ENCODE results near the gene PRXL2C.

The PRXL2C gene

DNA sequence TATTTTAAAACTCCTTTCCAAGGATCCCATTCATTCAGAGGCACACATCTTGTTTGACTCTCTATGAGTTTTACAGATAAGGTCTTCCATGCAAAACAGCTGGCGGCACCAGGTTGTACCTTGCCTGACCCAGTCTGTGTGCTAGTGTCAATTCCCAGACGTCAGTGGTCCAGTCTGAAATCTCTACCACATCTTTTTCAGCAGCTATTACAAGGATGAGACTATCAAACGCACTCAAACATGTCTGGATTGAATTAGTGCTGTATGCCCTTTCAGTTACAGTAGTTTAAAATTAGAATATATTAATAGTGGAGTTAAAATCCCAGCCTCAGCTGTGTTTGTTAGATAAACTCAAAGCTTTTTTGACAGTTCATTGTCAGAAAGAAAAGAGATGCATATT is 47.1 kb downstream of the PRXL2C start:
- no peak overlapping the region for H3K9ac ChIP-seq (ENCODE audit: low read length)
- no peaks in the 10 kb centered on the region for H3K36me3 ChIP-seq (replicated peaks; ENCODE audit: low read depth, low read length)
- no peak for TF ChIP-seq EZH2phosphoT487 (IDR thresholded peaks at IDR 0.05; ENCODE audit: low read depth)
- TF ChIP-seq, protein P1, sequence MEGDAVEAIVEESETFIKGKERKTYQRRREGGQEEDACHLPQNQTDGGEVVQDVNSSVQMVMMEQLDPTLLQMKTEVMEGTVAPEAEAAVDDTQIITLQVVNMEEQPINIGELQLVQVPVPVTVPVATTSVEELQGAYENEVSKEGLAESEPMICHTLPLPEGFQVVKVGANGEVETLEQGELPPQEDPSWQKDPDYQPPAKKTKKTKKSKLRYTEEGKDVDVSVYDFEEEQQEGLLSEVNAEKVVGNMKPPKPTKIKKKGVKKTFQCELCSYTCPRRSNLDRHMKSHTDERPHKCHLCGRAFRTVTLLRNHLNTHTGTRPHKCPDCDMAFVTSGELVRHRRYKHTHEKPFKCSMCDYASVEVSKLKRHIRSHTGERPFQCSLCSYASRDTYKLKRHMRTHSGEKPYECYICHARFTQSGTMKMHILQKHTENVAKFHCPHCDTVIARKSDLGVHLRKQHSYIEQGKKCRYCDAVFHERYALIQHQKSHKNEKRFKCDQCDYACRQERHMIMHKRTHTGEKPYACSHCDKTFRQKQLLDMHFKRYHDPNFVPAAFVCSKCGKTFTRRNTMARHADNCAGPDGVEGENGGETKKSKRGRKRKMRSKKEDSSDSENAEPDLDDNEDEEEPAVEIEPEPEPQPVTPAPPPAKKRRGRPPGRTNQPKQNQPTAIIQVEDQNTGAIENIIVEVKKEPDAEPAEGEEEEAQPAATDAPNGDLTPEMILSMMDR (IDR thresholded peaks at IDR 0.05; ENCODE audit: low read depth, low read length), result no peak
- H4K20me1 ChIP-seq (ENCODE audit: insufficient read depth, low read length), result no peaks in the 10 kb centered on the region
- H3K9me3 ChIP-seq (ENCODE audit: insufficient read depth, low read length), result no peaks in the 10 kb centered on the region
- H3K4me1 ChIP-seq (ENCODE audit: low read length), result no peaks in the 10 kb centered on the region
- no peaks in the 10 kb centered on the region for H3K79me2 ChIP-seq (ENCODE audit: low read length)
- no peak overlapping the region for H2AFZ ChIP-seq (ENCODE audit: low read depth, low read length)
- H3K4me2 ChIP-seq (ENCODE audit: low read length), result no peak overlapping the region
- H3K27me3 ChIP-seq (ENCODE audit: low read depth, low read length), result peaks cover 29% of the 10 kb centered on the region
- H3K27ac ChIP-seq (ENCODE audit: low read length), result no peak overlapping the region
- no peak overlapping the region for H3K4me3 ChIP-seq (ENCODE audit: low read length)

DNA sequence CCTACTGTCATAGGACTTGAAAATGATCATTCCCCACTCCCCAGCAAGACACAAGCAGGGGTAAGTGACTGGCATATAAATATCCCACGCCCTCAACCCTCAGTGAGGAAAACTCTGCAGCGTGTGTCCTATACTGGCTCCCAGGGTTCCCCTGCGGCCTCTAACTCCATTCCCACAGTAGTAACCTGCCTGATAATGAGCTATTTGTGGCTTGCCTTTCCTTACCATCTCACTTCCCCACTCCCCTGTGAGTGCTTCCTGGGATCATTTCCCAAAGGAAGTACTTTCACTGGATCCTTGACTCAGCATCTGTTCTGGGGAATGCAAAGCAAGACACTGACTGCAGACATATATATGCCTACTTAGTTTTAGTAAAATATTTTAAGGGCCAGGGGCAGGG is 49.8 kb downstream of the PRXL2C start:
- Histone ChIP-seq H3K9me3 (ENCODE audit: insufficient read depth, low read length) (no peaks in the 10 kb centered on the region), H4K20me1 (ENCODE audit: insufficient read depth, low read length) (no peaks in the 10 kb centered on the region), H3K9ac (ENCODE audit: low read length) (no peak overlapping the region), H3K36me3 (replicated peaks; ENCODE audit: low read depth, low read length) (no peaks in the 10 kb centered on the region), H3K27me3 (ENCODE audit: low read depth, low read length) (peaks cover 8% of the 10 kb centered on the region; the same call in 1 of the 2 replicates), H3K4me3 (ENCODE audit: low read length) (no peak overlapping the region), H2AFZ (ENCODE audit: low read depth, low read length) (no peak overlapping the region), H3K27ac (ENCODE audit: low read length) (no peak overlapping the region), H3K4me2 (ENCODE audit: low read length) (no peak overlapping the region), H3K4me1 (ENCODE audit: low read length) (no peaks in the 10 kb centered on the region), H3K79me2 (ENCODE audit: low read length) (no peaks in the 10 kb centered on the region)
- TF ChIP-seq, protein P1 (IDR thresholded peaks at IDR 0.05; ENCODE audit: low read depth, low read length), result no peak
- TF ChIP-seq EZH2phosphoT487 (IDR thresholded peaks at IDR 0.05; ENCODE audit: low read depth), result no peak

DNA sequence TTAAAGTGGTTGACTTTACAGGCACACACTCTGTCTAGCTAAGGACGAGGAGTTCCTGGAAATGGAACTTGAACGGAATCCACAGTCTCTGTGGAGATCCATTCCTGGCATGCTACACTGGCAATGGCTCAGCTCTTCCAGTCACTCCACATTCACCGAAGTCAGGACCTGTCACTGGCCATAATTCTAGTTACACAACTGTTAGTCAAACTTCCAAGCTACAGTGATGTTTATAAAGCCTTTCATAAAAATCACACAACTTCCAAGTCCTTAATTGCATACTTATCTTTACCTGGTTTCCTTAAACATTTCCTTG is 51.2 kb downstream of the PRXL2C start:
- Histone ChIP-seq H3K27ac (ENCODE audit: low read length) (no peak overlapping the region), H2AFZ (ENCODE audit: low read depth, low read length) (no peak overlapping the region), H3K36me3 (replicated peaks; ENCODE audit: low read depth, low read length) (no peaks in the 10 kb centered on the region), H3K9me3 (ENCODE audit: insufficient read depth, low read length) (no peaks in the 10 kb centered on the region), H3K4me3 (ENCODE audit: low read length) (no peak overlapping the region), H3K79me2 (ENCODE audit: low read length) (no peaks in the 10 kb centered on the region), H4K20me1 (ENCODE audit: insufficient read depth, low read length) (no peaks in the 10 kb centered on the region), H3K4me1 (ENCODE audit: low read length) (no peaks in the 10 kb centered on the region), H3K9ac (ENCODE audit: low read length) (no peak overlapping the region), H3K4me2 (ENCODE audit: low read length) (no peak overlapping the region), H3K27me3 (ENCODE audit: low read depth, low read length) (peaks cover 8% of the 10 kb centered on the region; the same call in 1 of the 2 replicates)
- TF ChIP-seq EZH2phosphoT487 (IDR thresholded peaks at IDR 0.05; ENCODE audit: low read depth), result no peak
- TF ChIP-seq, protein P1 (IDR thresholded peaks at IDR 0.05; ENCODE audit: low read depth, low read length), result no peak

- Histone ChIP-seq H3K4me1 (ENCODE audit: low read length) (no peaks in the 10 kb centered on the region), H3K79me2 (ENCODE audit: low read length) (no peaks in the 10 kb centered on the region)
Observed at GRCh38 chr9:96603305-96604003, 51.7 kb downstream of the PRXL2C start.

More at GRCh38 chr9:96603305-96604003, 51.7 kb downstream of the PRXL2C start:
- H4K20me1 ChIP-seq (ENCODE audit: insufficient read depth, low read length), result no peaks in the 10 kb centered on the region
- H3K36me3 ChIP-seq (replicated peaks; ENCODE audit: low read depth, low read length), result no peaks in the 10 kb centered on the region
- H3K27ac ChIP-seq (ENCODE audit: low read length), result no peak overlapping the region
- H3K9me3 ChIP-seq (ENCODE audit: insufficient read depth, low read length), result no peaks in the 10 kb centered on the region
- TF ChIP-seq, protein P1 (IDR thresholded peaks at IDR 0.05; ENCODE audit: low read depth, low read length), result no peak
- no peak for TF ChIP-seq EZH2phosphoT487 (IDR thresholded peaks at IDR 0.05; ENCODE audit: low read depth)
- H2AFZ ChIP-seq (ENCODE audit: low read depth, low read length), result no peak overlapping the region
- no peak overlapping the region for H3K4me2 ChIP-seq (ENCODE audit: low read length)
- peaks cover 7% of the 10 kb centered on the region; the same call in 1 of the 2 replicates for H3K27me3 ChIP-seq (ENCODE audit: low read depth, low read length)
- H3K4me3 ChIP-seq (ENCODE audit: low read length), result no peak overlapping the region
- no peak overlapping the region for H3K9ac ChIP-seq (ENCODE audit: low read length)
